Measurements from ENCODE around the gene SLC44A5.

Gene SLC44A5

DNA sequence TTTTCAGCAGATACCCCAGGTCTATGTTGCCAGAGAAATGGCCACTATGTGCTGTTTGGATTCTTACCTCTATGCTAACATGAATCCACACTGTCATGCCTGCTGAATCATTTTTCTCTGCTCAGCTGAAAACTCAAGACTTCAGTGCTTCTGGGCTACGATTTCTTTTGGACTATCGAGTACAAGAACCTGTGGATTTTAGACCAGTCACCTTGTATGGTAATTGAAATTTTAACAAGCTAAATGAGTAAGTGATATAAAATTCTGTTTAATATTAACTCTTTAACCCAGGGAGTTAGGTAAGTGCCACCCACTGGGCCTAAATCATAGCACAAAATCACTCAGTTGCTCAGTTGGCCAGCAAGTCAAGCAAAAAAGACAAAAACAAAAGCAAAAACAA is 440.9 kb downstream of the SLC44A5 start:
- TF ChIP-seq, protein P1, sequence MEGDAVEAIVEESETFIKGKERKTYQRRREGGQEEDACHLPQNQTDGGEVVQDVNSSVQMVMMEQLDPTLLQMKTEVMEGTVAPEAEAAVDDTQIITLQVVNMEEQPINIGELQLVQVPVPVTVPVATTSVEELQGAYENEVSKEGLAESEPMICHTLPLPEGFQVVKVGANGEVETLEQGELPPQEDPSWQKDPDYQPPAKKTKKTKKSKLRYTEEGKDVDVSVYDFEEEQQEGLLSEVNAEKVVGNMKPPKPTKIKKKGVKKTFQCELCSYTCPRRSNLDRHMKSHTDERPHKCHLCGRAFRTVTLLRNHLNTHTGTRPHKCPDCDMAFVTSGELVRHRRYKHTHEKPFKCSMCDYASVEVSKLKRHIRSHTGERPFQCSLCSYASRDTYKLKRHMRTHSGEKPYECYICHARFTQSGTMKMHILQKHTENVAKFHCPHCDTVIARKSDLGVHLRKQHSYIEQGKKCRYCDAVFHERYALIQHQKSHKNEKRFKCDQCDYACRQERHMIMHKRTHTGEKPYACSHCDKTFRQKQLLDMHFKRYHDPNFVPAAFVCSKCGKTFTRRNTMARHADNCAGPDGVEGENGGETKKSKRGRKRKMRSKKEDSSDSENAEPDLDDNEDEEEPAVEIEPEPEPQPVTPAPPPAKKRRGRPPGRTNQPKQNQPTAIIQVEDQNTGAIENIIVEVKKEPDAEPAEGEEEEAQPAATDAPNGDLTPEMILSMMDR (IDR thresholded peaks at IDR 0.05; ENCODE audit: borderline replicate concordance, insufficient read depth, low read depth, low read length), result no peak

DNA sequence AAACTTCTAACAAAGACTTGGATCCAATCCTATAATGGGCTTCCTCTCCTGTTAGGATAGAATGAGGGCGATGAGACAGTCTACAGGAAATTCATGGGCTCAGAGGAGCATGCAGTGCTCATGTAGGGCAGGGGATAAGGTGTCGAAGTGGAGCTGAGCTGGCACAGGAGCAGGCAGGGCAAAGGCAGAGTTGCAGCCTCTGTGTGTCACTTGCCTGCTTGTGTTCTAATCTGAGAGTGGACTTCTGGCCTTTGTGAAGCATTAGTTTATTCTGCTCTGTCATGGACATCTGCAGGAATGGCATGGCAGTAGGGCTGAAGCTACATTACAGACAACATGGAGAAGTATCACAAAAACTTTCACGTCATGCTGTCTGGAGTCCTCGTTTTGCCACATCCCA is 444.1 kb downstream of the SLC44A5 start:
- TF ChIP-seq, protein P1 (IDR thresholded peaks at IDR 0.05; ENCODE audit: borderline replicate concordance, insufficient read depth, low read depth, low read length), result no peak
- no peak overlapping the region for H3K4me3 ChIP-seq (ENCODE audit: low read depth, low read length)

More for the DNA sequence above, 440.9 kb downstream of the SLC44A5 start:
- H3K4me3 ChIP-seq (ENCODE audit: low read depth, low read length), result no peak overlapping the region

DNA sequence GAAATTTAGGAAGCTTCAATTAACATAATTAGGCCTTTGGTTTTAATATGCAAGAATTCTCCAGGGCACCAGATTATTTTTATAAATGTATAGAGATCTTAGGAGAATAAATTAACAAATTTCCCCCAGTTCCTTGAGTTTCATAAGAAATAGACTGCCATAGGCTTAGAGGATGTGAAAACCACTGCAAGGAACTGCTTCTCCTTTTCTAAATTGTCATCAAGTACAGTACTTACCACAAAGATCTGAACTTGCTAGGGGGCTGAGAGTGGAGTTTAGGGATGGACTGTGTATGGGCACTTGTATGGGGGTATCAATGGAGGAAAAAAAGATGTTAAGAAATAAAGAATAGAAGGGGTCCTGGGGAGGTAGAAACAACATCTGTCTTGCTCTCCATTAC is 445.6 kb downstream of the SLC44A5 start:
- TF ChIP-seq, protein P1 (IDR thresholded peaks at IDR 0.05; ENCODE audit: borderline replicate concordance, insufficient read depth, low read depth, low read length), result no peak
- no peak overlapping the region for H3K4me3 ChIP-seq (ENCODE audit: low read depth, low read length)

DNA sequence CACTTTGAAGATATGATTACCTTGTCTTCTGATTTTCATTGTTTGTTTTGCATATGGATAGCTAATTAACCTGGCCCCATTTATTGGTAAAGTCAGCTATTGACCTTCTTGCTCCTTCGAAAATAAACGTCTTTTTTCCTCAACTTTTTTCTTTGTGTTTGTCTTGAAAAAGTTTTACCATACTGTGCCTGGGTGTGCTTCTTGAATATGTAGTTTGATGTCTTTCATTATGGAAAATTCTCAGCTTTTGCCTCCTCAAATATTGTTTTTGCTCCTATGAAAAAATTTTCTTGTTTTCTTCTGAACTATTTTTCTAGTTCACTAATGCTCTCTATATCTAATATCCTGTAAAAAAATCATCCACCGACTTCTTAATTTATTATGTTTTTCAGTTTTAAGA is 451.8 kb downstream of the SLC44A5 start:
- TF ChIP-seq, protein P1 (IDR thresholded peaks at IDR 0.05; ENCODE audit: borderline replicate concordance, insufficient read depth, low read depth, low read length), result no peak
- H3K4me3 ChIP-seq (ENCODE audit: low read depth, low read length), result no peak overlapping the region
